Lower leg skin (tissue), 3 donors: ENCODE results near the gene CNIH3.

ENCODE experiments used
- CTCF ChIP-seq, 3 donors: fragments of 450-650 bp; IDR thresholded peaks; one replicate each; pipeline ENCODE4 v1.5.1; 2016; ENCODE audit warnings: antibody characterized with exemption in 3 of 3, mild to moderate bottlenecking in 3 of 3, moderate library complexity in 2 of 3
- POLR2A ChIP-seq, 2 donors: fragments of 450-650 bp; IDR thresholded peaks; one replicate each; pipeline ENCODE4 v1.6.1; 2016 to 2017; ENCODE audit warnings: antibody characterized with exemption in 2 of 2, mild to moderate bottlenecking in 1 of 2, moderate library complexity in 1 of 2

DNA sequence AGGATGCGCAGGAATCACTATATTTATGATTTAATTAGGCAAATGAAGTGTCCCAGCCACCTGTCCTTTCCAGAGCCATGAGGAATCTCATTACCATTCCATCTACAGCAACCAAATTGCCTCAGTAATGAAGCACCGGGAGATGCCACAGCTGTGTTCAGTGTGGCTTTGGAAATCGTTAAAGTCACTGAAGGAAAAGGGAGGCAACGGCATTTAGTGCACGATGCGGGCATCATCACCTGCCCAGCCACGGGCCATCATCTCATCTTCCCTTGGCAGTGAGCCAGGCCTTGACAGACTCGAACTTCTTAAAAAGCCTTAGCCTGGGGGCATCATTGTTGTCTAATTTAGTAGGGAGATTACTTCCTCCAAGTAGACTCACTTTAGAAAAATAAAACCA lies 67.8 kb downstream of the CNIH3 start:
- no peak for TF ChIP-seq CTCF (IDR thresholded peaks at IDR 0.05)
- no peak for TF ChIP-seq POLR2A (IDR thresholded peaks at IDR 0.05)
